Activated CD4-positive, alpha-beta memory T cell treated with anti-CD3 and anti-CD28 coated beads, Interleukin-2, amount 10 ng/mL, durations not matched to agents 7 days and 5 days (primary cell): ENCODE results near the gene RANBP6. TPM values are rescaled to one million over a fixed set of nuclear protein-coding genes. Genes with fewer than 3 reads are reported as not detected.
"Not testable (repeated sequence)": the region's sequence is repeated elsewhere in the genome, so short reads cannot be mapped to it uniquely, and the experiment has no call there.

Source experiments
- CTCF ChIA-PET: fragments of 350-600 bp; sonication (Branson Sonifier 250); formaldehyde crosslinking; loops from one replicate; lab custom pipeline; 2021; ENCODE audit warnings: antibody characterized with exemption, inconsistent platforms; lab: Charles Lee
- POLR2A ChIA-PET: fragments of 350-600 bp; sonication (Branson Sonifier 250); formaldehyde crosslinking; loops from one replicate; lab custom pipeline; 2021; ENCODE audit warnings: antibody characterized with exemption; lab: Charles Lee
- DNase-seq: peaks from one replicate; pipeline ENCODE4 v3.0.0-alpha.2; 2020
- H3K27ac Mint-ChIP-seq: one replicate; pipeline ENCODE4 v1.8.0; 2021; ENCODE audit warnings: mild to moderate bottlenecking, mixed read lengths
- H3K27me3 Mint-ChIP-seq: one replicate; pipeline ENCODE4 v1.8.0; 2021; ENCODE audit warnings: mixed read lengths
- H3K36me3 Mint-ChIP-seq: one replicate; pipeline ENCODE4 v1.8.0; 2021; ENCODE audit warnings: low read depth, mixed read lengths
- H3K4me1 Mint-ChIP-seq: one replicate; pipeline ENCODE4 v1.8.0; 2021; ENCODE audit warnings: mixed read lengths
- H3K4me3 Mint-ChIP-seq: one replicate; pipeline ENCODE4 v1.8.0; 2021; ENCODE audit warnings: mild to moderate bottlenecking, mixed read lengths
- H3K9me3 Mint-ChIP-seq: one replicate; pipeline ENCODE4 v1.8.0; 2021; ENCODE audit warnings: mixed read lengths
- total RNA-seq, 2 experiments: library from RNA; stranded (reverse); gene quantifications; one replicate each; pipeline ENCODE4 v1.2.3, GENCODE V29; 2021

RANBP6 gene
- 10 to 100 TPM; 22.0 to 23.3 TPM for total RNA-seq

- H3K9me3 Mint-ChIP-seq, result peaks cover 4% of the 10 kb centered on the region
- ChIA-PET CTCF (interaction anchor here (0.6 to 2.5 kb wide), 11 partner anchors 9 to 396 kb away, joined by 3 to 15 read pairs (median 4); partner anchors contain the start of gene ERMP1), POLR2A (interaction anchor here (0.7 to 2.1 kb wide), 21 partner anchors 8 to 1275 kb away, joined by 3 to 27 read pairs (median 3); partner anchors contain the start of gene UHRF2)
- H3K36me3 Mint-ChIP-seq, result peaks cover 41% of the 10 kb centered on the region
- peaks cover 54% of the 10 kb centered on the region for H3K4me1 Mint-ChIP-seq
- H3K4me3 Mint-ChIP-seq, result peak within 1 kb of the TSS; percentile 90
- peak; percentile 94 for DNase-seq
- H3K27ac Mint-ChIP-seq, result peak within 1 kb of the TSS; percentile 95
- H3K27me3 Mint-ChIP-seq, result no peaks in the 10 kb centered on the region
Observed at GRCh38 chr9:6015278-6016157, at the start of gene RANBP6. RANBP6 (minus strand) TSS chr9:6015624; CDS start chr9:6015607, 17 bp downstream.

- Mint-ChIP-seq H3K36me3 (peaks cover 11% of the 10 kb centered on the region), H3K9me3 (peaks cover 17% of the 10 kb centered on the region), H3K27me3 (peaks cover 32% of the 10 kb centered on the region)
- H3K4me3 Mint-ChIP-seq, H3K27ac Mint-ChIP-seq, POLR2A ChIA-PET, H3K4me1 Mint-ChIP-seq: not testable (repeated sequence)
- CTCF ChIA-PET, result interaction anchor here (1.4 kb wide), 2 partner anchors 9 to 17 kb away, joined by 3 to 9 read pairs; no protein-coding TSS in a partner anchor
- peak; percentile 50 for DNase-seq
Observed at GRCh38 chr9:6063146-6063545, 47.7 kb upstream of the RANBP6 start.

GRCh38 chr9:6055666-6056065, 40.2 kb upstream of the RANBP6 start:
- CTCF ChIA-PET, result interaction anchor here (0.8 to 2.1 kb wide), 2 partner anchors 223 to 251 kb away, joined by 5 to 9 read pairs; partner anchors contain the start of gene ERMP1
- Mint-ChIP-seq H3K9me3 (no peaks in the 10 kb centered on the region), H3K27me3 (peaks cover 23% of the 10 kb centered on the region), H3K4me3 (no peak overlapping the region), H3K36me3 (peaks cover 4% of the 10 kb centered on the region), H3K27ac (no peak overlapping the region), H3K4me1 (peaks cover 9% of the 10 kb centered on the region)
- DNase-seq, result no peak
- POLR2A ChIA-PET, result no interaction called here

- no peak overlapping the region for H3K4me3 Mint-ChIP-seq
- peak; percentile 33 for DNase-seq
- H3K36me3 Mint-ChIP-seq, result peaks cover 3% of the 10 kb centered on the region
- POLR2A ChIA-PET, result no interaction called here
- CTCF ChIA-PET, result interaction anchor here (0.8 to 2.1 kb wide), 2 partner anchors 223 to 251 kb away, joined by 5 to 9 read pairs; partner anchors contain the start of gene ERMP1
- H3K9me3 Mint-ChIP-seq, result no peaks in the 10 kb centered on the region
- H3K27me3 Mint-ChIP-seq, result peaks cover 18% of the 10 kb centered on the region
- H3K27ac Mint-ChIP-seq, result no peak overlapping the region
- H3K4me1 Mint-ChIP-seq, result peaks cover 10% of the 10 kb centered on the region
Observed at GRCh38 chr9:6055216-6055615, 39.8 kb upstream of the RANBP6 start.

- H3K9me3 Mint-ChIP-seq, result no peaks in the 10 kb centered on the region
- ChIA-PET POLR2A (interaction anchor here (0.7 to 1.0 kb wide), 2 partner anchors 38 to 255 kb away, joined by 3 read pairs; no protein-coding TSS in a partner anchor), CTCF (interaction anchor here (0.6 to 2.8 kb wide), 38 partner anchors 9 to 1558 kb away, joined by 3 to 55 read pairs (median 4); partner anchors contain the start of gene ERMP1)
- no peak overlapping the region for H3K27ac Mint-ChIP-seq
- no peak overlapping the region for H3K4me3 Mint-ChIP-seq
- peak; percentile 61 for DNase-seq
- H3K4me1 Mint-ChIP-seq, result peaks cover 17% of the 10 kb centered on the region
- peaks cover 13% of the 10 kb centered on the region for H3K27me3 Mint-ChIP-seq
- H3K36me3 Mint-ChIP-seq, result peaks cover 3% of the 10 kb centered on the region
Observed at GRCh38 chr9:6054280-6055099, 39.1 kb upstream of the RANBP6 start.

- CTCF ChIA-PET, result interaction anchor here (0.6 to 3.9 kb wide), 4 partner anchors 29 to 651 kb away, joined by 3 to 55 read pairs (median 20); no protein-coding TSS in a partner anchor
- Mint-ChIP-seq H3K4me1 (peaks cover 20% of the 10 kb centered on the region), H3K9me3 (no peaks in the 10 kb centered on the region), H3K27ac (no peak overlapping the region), H3K27me3 (peaks cover 3% of the 10 kb centered on the region), H3K36me3 (no peaks in the 10 kb centered on the region), H3K4me3 (no peak overlapping the region)
- POLR2A ChIA-PET, result no interaction called here
- no peak for DNase-seq
Observed at GRCh38 chr9:6052293-6052919, 37.0 kb upstream of the RANBP6 start.

GRCh38 chr9:6051511-6051950, 36.1 kb upstream of the RANBP6 start:
- Mint-ChIP-seq H3K4me1 (peaks cover 20% of the 10 kb centered on the region), H3K36me3 (no peaks in the 10 kb centered on the region), H3K9me3 (no peaks in the 10 kb centered on the region), H3K27ac (no peak overlapping the region), H3K27me3 (peaks cover 1% of the 10 kb centered on the region), H3K4me3 (no peak overlapping the region)
- ChIA-PET POLR2A (interaction anchor here (1.0 kb wide), 1 partner anchor 45 kb away, joined by 3 read pairs; no protein-coding TSS in a partner anchor), CTCF (interaction anchor here (3.9 kb wide), 1 partner anchor 165 kb away, joined by 30 read pairs; no protein-coding TSS in a partner anchor)
- DNase-seq, result no peak

GRCh38 chr9:6049798-6050197, 34.4 kb upstream of the RANBP6 start:
- ChIA-PET CTCF (interaction anchor here (0.8 to 3.9 kb wide), 5 partner anchors 19 to 217 kb away, joined by 3 to 30 read pairs (median 5); partner anchors contain the start of gene ERMP1), POLR2A (interaction anchor here (1.2 kb wide), 1 partner anchor 34 kb away, joined by 4 read pairs; the partner anchor contains the start of gene RANBP6)
- Mint-ChIP-seq H3K4me3 (no peak overlapping the region), H3K27ac (peak overlapping the region; percentile 59), H3K9me3 (no peaks in the 10 kb centered on the region), H3K4me1 (peaks cover 18% of the 10 kb centered on the region), H3K27me3 (peaks cover 1% of the 10 kb centered on the region), H3K36me3 (no peaks in the 10 kb centered on the region)
- peak; percentile 68 for DNase-seq

- Mint-ChIP-seq H3K27ac (no peak overlapping the region), H3K4me1 (peaks cover 14% of the 10 kb centered on the region), H3K27me3 (peaks cover 1% of the 10 kb centered on the region), H3K36me3 (no peaks in the 10 kb centered on the region), H3K4me3 (no peak overlapping the region), H3K9me3 (no peaks in the 10 kb centered on the region)
- CTCF ChIA-PET, result no interaction called here
- no peak for DNase-seq
- POLR2A ChIA-PET, result no interaction called here
Observed at GRCh38 chr9:6048039-6048438, 32.6 kb upstream of the RANBP6 start.

GRCh38 chr9:6047020-6047419, 31.6 kb upstream of the RANBP6 start:
- Mint-ChIP-seq H3K27ac (no peak overlapping the region), H3K9me3 (no peaks in the 10 kb centered on the region), H3K27me3 (peaks cover 1% of the 10 kb centered on the region), H3K4me3 (no peak overlapping the region), H3K4me1 (peaks cover 14% of the 10 kb centered on the region), H3K36me3 (no peaks in the 10 kb centered on the region)
- no peak for DNase-seq
- POLR2A ChIA-PET, result no interaction called here
- CTCF ChIA-PET, result interaction anchor here (0.7 kb wide), 1 partner anchor 161 kb away, joined by 3 read pairs; no protein-coding TSS in a partner anchor

- Mint-ChIP-seq H3K9me3 (no peaks in the 10 kb centered on the region), H3K36me3 (no peaks in the 10 kb centered on the region), H3K27me3 (peaks cover 10% of the 10 kb centered on the region), H3K4me3 (no peak overlapping the region), H3K4me1 (peaks cover 11% of the 10 kb centered on the region), H3K27ac (no peak overlapping the region)
- no peak for DNase-seq
- POLR2A ChIA-PET, result no interaction called here
- CTCF ChIA-PET, result interaction anchor here (0.6 to 1.6 kb wide), 3 partner anchors 9 to 160 kb away, joined by 3 to 6 read pairs (median 5); no protein-coding TSS in a partner anchor
Observed at GRCh38 chr9:6045364-6045763, 29.9 kb upstream of the RANBP6 start.
